ENCODE data around the gene ZNF439. TPM values are rescaled to one million over a fixed set of nuclear protein-coding genes. Genes with fewer than 3 reads are reported as not detected.
"Not testable (repeated sequence)": the region's sequence is repeated elsewhere in the genome, so short reads cannot be mapped to it uniquely, and the experiment has no call there.

ZNF439 gene
- total RNA-seq, 1 experiment from 2014 or later, result 3.3 TPM

GRCh38 chr19:11861301-11861700 lies 12.8 kb downstream of the ZNF439 start:
- Histone ChIP-seq H3K18ac (ENCODE audit: insufficient read length, low read depth, low read length) (no peak overlapping the region), H3K27ac (ENCODE audit: insufficient read length, low read depth, low read length) (no peak overlapping the region), H2BK20ac (ENCODE audit: low read depth, low read length, poor library complexity, severe bottlenecking) (no peak overlapping the region), H3K79me1 (ENCODE audit: insufficient read depth, low read depth, low read length, poor library complexity, severe bottlenecking) (no peaks in the 10 kb centered on the region), H3K14ac (ENCODE audit: insufficient read depth, low read length) (no peak overlapping the region), H2AFZ (ENCODE audit: low read length) (no peak overlapping the region), H4K20me1 (ENCODE audit: control insufficient read depth, insufficient read depth, insufficient read length) (no peaks in the 10 kb centered on the region), H4K5ac (ENCODE audit: insufficient read length, low read depth, low read length) (no peak overlapping the region), H4K8ac (replicated peaks; ENCODE audit: insufficient read length, low read depth, low read length) (no peak overlapping the region), H3K23ac (ENCODE audit: insufficient read length, low read depth, low read length) (no peak overlapping the region), H2BK12ac (ENCODE audit: insufficient read length, low read depth, low read length) (no peak overlapping the region), H2AK5ac (ENCODE audit: insufficient read length, low read length) (no peak overlapping the region), H3K56ac (ENCODE audit: insufficient read length, low read depth, low read length) (no peak overlapping the region), H2BK120ac (ENCODE audit: low read depth, low read length, poor library complexity, severe bottlenecking) (no peak overlapping the region), H2BK5ac (ENCODE audit: insufficient read length, low read length) (no peak overlapping the region), H3T11ph (ENCODE audit: low read length) (no peak overlapping the region), H3K9ac (ENCODE audit: extremely low read depth, insufficient read length, low read length) (no peak overlapping the region), H3K4ac (ENCODE audit: low read depth, low read length) (no peak overlapping the region), H3K9me3 (ENCODE audit: control insufficient read depth, low read depth, low read length) (peaks cover 18% of the 10 kb centered on the region), H3K4me2 (ENCODE audit: insufficient read depth, insufficient read length, low read length) (no peak overlapping the region), H4K91ac (ENCODE audit: insufficient read length, low read depth, low read length) (no peak overlapping the region), H2BK15ac (ENCODE audit: low read depth, low read length) (no peak overlapping the region), H3K27me3 (ENCODE audit: insufficient read depth, low read length) (no peaks in the 10 kb centered on the region), H3K23me2 (ENCODE audit: insufficient read length, low read depth, low read length, poor library complexity, severe bottlenecking) (no peaks in the 10 kb centered on the region), H3K79me2 (ENCODE audit: insufficient read depth, low read length) (no peaks in the 10 kb centered on the region), H3K4me1 (ENCODE audit: insufficient read depth, low read length) (no peaks in the 10 kb centered on the region)
- Mint-ChIP-seq H3K4me1 (no peaks in the 10 kb centered on the region), H3K9me3 (peaks cover 64 to 76% of the 10 kb centered on the region in 2 experiments), H3K27me3 (ENCODE audit: low read depth) (peaks cover 8% of the 10 kb centered on the region; the same call in 1 of the 2 replicates), H3K4me3 (no peak overlapping the region), H3K27ac (no peak overlapping the region), H3K36me3 (ENCODE audit: insufficient read depth in 1 of 3, low read depth in 3 of 3) (peaks cover 0 to 22% (median 2%) of the 10 kb centered on the region in 3 experiments; a peak in 4 of 7 replicates)
- TF ChIP-seq CTCF (conservative IDR thresholded peaks at IDR 0.05), result no peak
- no peak for DNase-seq
- no CpG with 5 or more reads among the region's 2 CpGs for WGBS (ENCODE audit: extremely low coverage, insufficient read length, low lambda C conversion rate)

GRCh38 chr19:11867766-11868165 lies 19.2 kb downstream of the ZNF439 start:
- H3K14ac ChIP-seq (ENCODE audit: insufficient read depth, low read length); H3K27ac ChIP-seq (ENCODE audit: insufficient read length, low read depth, low read length); H2BK20ac ChIP-seq (ENCODE audit: low read depth, low read length, poor library complexity, severe bottlenecking); H3K4me3 Mint-ChIP-seq; H3K79me1 ChIP-seq (ENCODE audit: insufficient read depth, low read depth, low read length, poor library complexity, severe bottlenecking); H3K23ac ChIP-seq (ENCODE audit: insufficient read length, low read depth, low read length); H2AK5ac ChIP-seq (ENCODE audit: insufficient read length, low read length); H2BK5ac ChIP-seq (ENCODE audit: insufficient read length, low read length); H3K4me1 Mint-ChIP-seq; H3K9ac ChIP-seq (ENCODE audit: extremely low read depth, insufficient read length, low read length); H3K79me2 ChIP-seq (ENCODE audit: insufficient read depth, low read length); H3K4me2 ChIP-seq (ENCODE audit: insufficient read depth, insufficient read length, low read length); H3K4ac ChIP-seq (ENCODE audit: low read depth, low read length); H4K20me1 ChIP-seq (ENCODE audit: control insufficient read depth, insufficient read depth, insufficient read length); H3K56ac ChIP-seq (ENCODE audit: insufficient read length, low read depth, low read length); H2BK15ac ChIP-seq (ENCODE audit: low read depth, low read length); H3K27ac Mint-ChIP-seq; H4K8ac ChIP-seq (replicated peaks; ENCODE audit: insufficient read length, low read depth, low read length); H2AFZ ChIP-seq (ENCODE audit: low read length); H3K27me3 Mint-ChIP-seq (ENCODE audit: low read depth); DNase-seq; H4K91ac ChIP-seq (ENCODE audit: insufficient read length, low read depth, low read length); H2BK12ac ChIP-seq (ENCODE audit: insufficient read length, low read depth, low read length); H2BK120ac ChIP-seq (ENCODE audit: low read depth, low read length, poor library complexity, severe bottlenecking); H3K4me1 ChIP-seq (ENCODE audit: insufficient read depth, low read length); H3K18ac ChIP-seq (ENCODE audit: insufficient read length, low read depth, low read length); H3K23me2 ChIP-seq (ENCODE audit: insufficient read length, low read depth, low read length, poor library complexity, severe bottlenecking); H4K5ac ChIP-seq (ENCODE audit: insufficient read length, low read depth, low read length); H3K27me3 ChIP-seq (ENCODE audit: insufficient read depth, low read length); H3T11ph ChIP-seq (ENCODE audit: low read length): not testable (repeated sequence)
- WGBS (ENCODE audit: extremely low coverage, insufficient read length, low lambda C conversion rate), result no CpG with 5 or more reads among the region's 4 CpGs
- H3K9me3 Mint-ChIP-seq, result peaks cover 84% of the 10 kb centered on the region in 2 experiments
- H3K36me3 Mint-ChIP-seq (ENCODE audit: insufficient read depth in 1 of 3, low read depth in 3 of 3), result peaks cover 8 to 46% (median 18%) of the 10 kb centered on the region in 3 experiments; a peak in 6 of 7 replicates
- peaks cover 66% of the 10 kb centered on the region for H3K9me3 ChIP-seq (ENCODE audit: control insufficient read depth, low read depth, low read length)
